Esophagus squamous epithelium (tissue), 5 donors: ENCODE data around the gene NHEJ1. TPM values are rescaled to one million over a fixed set of nuclear protein-coding genes. Genes with fewer than 3 reads are reported as not detected.

Source experiments
- DNase-seq: peaks from one replicate; lab custom pipeline; 2025; lab: John Stamatoyannopoulos, UW
- H3K27ac ChIP-seq, 4 donors: fragments of 200-600 bp; sonication (generic); one replicate each; pipeline ENCODE4 v1.5.1; 2016 to 2019; ENCODE audit warnings: mild to moderate bottlenecking in 1 of 4
- H3K27me3 ChIP-seq, 4 donors: fragments of 200-600 bp; sonication (generic); 1 replicate in 3 of 4; 2 replicates in 1 of 4; pipeline versions ENCODE4 v1.5.1 to v1.6.0; 2017 to 2021; ENCODE audit warnings: antibody characterized with exemption in 1 of 4
- H3K36me3 ChIP-seq, 3 donors: fragments of 200-600 bp; sonication (generic); one replicate each; pipeline ENCODE4 v1.5.1; 2016 to 2019
- H3K4me1 ChIP-seq, 3 donors: fragments of 200-600 bp; sonication (generic); one replicate each; pipeline ENCODE4 v1.5.1; 2017 to 2019
- H3K4me3 ChIP-seq, 4 donors: fragments of 200-600 bp; sonication (generic); 1 replicate in 3 of 4; 2 replicates in 1 of 4; pipeline ENCODE4 v1.5.1; 2016 to 2019; ENCODE audit warnings: mild to moderate bottlenecking in 2 of 4, moderate library complexity in 1 of 4
- H3K9me3 ChIP-seq, 3 donors: fragments of 200-600 bp; sonication (generic); one replicate each; pipeline ENCODE4 v1.5.1; 2016 to 2019
- CTCF ChIP-seq, 6 experiments: fragments of 450-650 bp in 4 of 6; fragments of 200-600 bp in 2 of 6; sonication (generic) in 2 of 6; IDR thresholded peaks; one replicate each; pipeline ENCODE4 v1.5.1; 2016 to 2019; ENCODE audit warnings: antibody characterized with exemption in 6 of 6, mild to moderate bottlenecking in 4 of 6, moderate library complexity in 4 of 6
- POLR2A ChIP-seq, 4 donors: fragments of 450-650 bp; IDR thresholded peaks; one replicate each; pipeline ENCODE4 v1.6.1; 2017; ENCODE audit warnings: antibody characterized with exemption in 4 of 4, mild to moderate bottlenecking in 4 of 4, moderate library complexity in 3 of 4
- WGBS, 2 donors: methylation state at CpG; one replicate each; pipeline ENCODE4 v1.1.5; 2018; 5-methylcytosine and 5-hydroxymethylcytosine counted together
- intact Hi-C: fragments of 100-400 bp; cut with DNase I; formaldehyde crosslinking; loops from one replicate; pipeline ENCODE4 v1.15.0; 2022
- total RNA-seq, 4 donors: library from RNA; depleted of rRNA; stranded (reverse); fragments of >200 nt; gene quantifications; one replicate each; pipeline ENCODE4 v1.1.0, GENCODE V29; 2016
- donor health status: DM: yes; HTN: yes; CAD: no.

Gene NHEJ1
- total RNA-seq, 4 donors from 2014 or later = 6.3 to 14.3 (median 9.7) TPM

- no peak for DNase-seq
- peaks cover 0 to 6% (median 0%) of the 10 kb centered on the region in 4 donors for H3K27me3 ChIP-seq
- intact Hi-C loops = no loop called here
- H3K4me1 ChIP-seq = no peaks in the 10 kb centered on the region
- no peaks in the 10 kb centered on the region for H3K9me3 ChIP-seq
- H3K4me3 ChIP-seq = no peak overlapping the region
- no peak overlapping the region for H3K27ac ChIP-seq
- TF ChIP-seq POLR2A (IDR thresholded peaks at IDR 0.05) = no peak
- TF ChIP-seq CTCF (IDR thresholded peaks at IDR 0.05) = no peak
- WGBS, 2 donors = 83% methylated on average over 1 of the region's 1 CpG; no CpG with 5 or more reads in 1 of the 2 donors
- H3K36me3 ChIP-seq = no peaks in the 10 kb centered on the region
These were observed 36.8 kb upstream of the NHEJ1 start for GRCh38 chr2:219197388-219197787.

GRCh38 chr2:219186754-219187456 is 26.3 kb upstream of the NHEJ1 start:
- Histone ChIP-seq H3K27me3 (no peaks in the 10 kb centered on the region), H3K4me3 (no peak overlapping the region), H3K9me3 (no peaks in the 10 kb centered on the region), H3K4me1 (no peaks in the 10 kb centered on the region), H3K27ac (no peak overlapping the region), H3K36me3 (peaks cover 9 to 41% (median 16%) of the 10 kb centered on the region in 3 donors)
- no peak for DNase-seq
- WGBS, 2 donors = 83 to 84% methylated on average over 7 of the region's 7 CpGs
- intact Hi-C loops = no loop called here
- no peak for TF ChIP-seq POLR2A (IDR thresholded peaks at IDR 0.05)
- no peak for TF ChIP-seq CTCF (IDR thresholded peaks at IDR 0.05)

GRCh38 chr2:219184121-219184520 is 23.5 kb upstream of the NHEJ1 start:
- peaks cover 5 to 18% (median 8%) of the 10 kb centered on the region in 3 donors for H3K4me1 ChIP-seq
- TF ChIP-seq CTCF (IDR thresholded peaks at IDR 0.05) = no peak
- TF ChIP-seq POLR2A (IDR thresholded peaks at IDR 0.05) = no peak
- H3K4me3 ChIP-seq = no peak overlapping the region
- WGBS, 2 donors = 91 to 97% methylated on average over 2 of the region's 2 CpGs
- peaks cover 26 to 67% (median 32%) of the 10 kb centered on the region in 3 donors for H3K36me3 ChIP-seq
- H3K27me3 ChIP-seq = no peaks in the 10 kb centered on the region
- no peak overlapping the region for H3K27ac ChIP-seq
- DNase-seq = no peak
- H3K9me3 ChIP-seq = no peaks in the 10 kb centered on the region
- intact Hi-C loops = no loop called here

- Histone ChIP-seq H3K4me3 (no peak overlapping the region), H3K9me3 (no peaks in the 10 kb centered on the region), H3K27me3 (no peaks in the 10 kb centered on the region), H3K27ac (no peak overlapping the region), H3K36me3 (peaks cover 26 to 67% (median 32%) of the 10 kb centered on the region in 3 donors), H3K4me1 (peaks cover 10 to 26% (median 13%) of the 10 kb centered on the region in 3 donors)
- 89 to 96% methylated on average over 3 to 4 of the region's 6 CpGs for WGBS, 2 donors
- no peak for TF ChIP-seq CTCF (IDR thresholded peaks at IDR 0.05)
- no peak for TF ChIP-seq POLR2A (IDR thresholded peaks at IDR 0.05)
- intact Hi-C loops = no loop called here
- DNase-seq = no peak
These were observed 22.6 kb upstream of the NHEJ1 start for GRCh38 chr2:219183151-219183772.
